Mucosa of stomach (tissue), 1 donor: ENCODE measurements around the gene DTD1.

Source experiments
- H3K27me3 ChIP-seq: one replicate; pipeline ENCODE4 v1.7.0; 2013; ENCODE audit warnings: mild to moderate bottlenecking, low read length; ENCODE audit not compliant: control insufficient read depth, insufficient read depth
- H3K36me3 ChIP-seq: one replicate; pipeline ENCODE4 v1.7.0; 2013; ENCODE audit warnings: low read length; ENCODE audit not compliant: control insufficient read depth, insufficient read depth
- H3K4me1 ChIP-seq: one replicate; pipeline ENCODE4 v1.7.0; 2013; ENCODE audit warnings: mild to moderate bottlenecking, low read length; ENCODE audit not compliant: control insufficient read depth, insufficient read depth
- H3K4me3 ChIP-seq: one replicate; pipeline ENCODE4 v1.7.0; 2013; ENCODE audit warnings: low read length
- H3K9ac ChIP-seq: one replicate; pipeline ENCODE4 v1.7.0; 2013; ENCODE audit warnings: mild to moderate bottlenecking, low read length, moderate library complexity
- H3K9me3 ChIP-seq: one replicate; pipeline ENCODE4 v1.7.0; 2013; ENCODE audit warnings: mild to moderate bottlenecking, low read length, moderate library complexity; ENCODE audit not compliant: control insufficient read depth
- donor health status: Pancreatic carcinoma.

DTD1 gene

GRCh38 chr20:18645851-18646250, 58.0 kb downstream of the DTD1 start:
- Histone ChIP-seq H3K27me3 (no peaks in the 10 kb centered on the region), H3K9me3 (no peaks in the 10 kb centered on the region), H3K4me1 (no peaks in the 10 kb centered on the region), H3K36me3 (no peaks in the 10 kb centered on the region), H3K9ac (no peak overlapping the region), H3K4me3 (no peak overlapping the region)

GRCh38 chr20:18647777-18648176, 59.9 kb downstream of the DTD1 start:
- Histone ChIP-seq H3K36me3 (no peaks in the 10 kb centered on the region), H3K4me3 (no peak overlapping the region), H3K27me3 (no peaks in the 10 kb centered on the region), H3K9ac (no peak overlapping the region), H3K4me1 (no peaks in the 10 kb centered on the region), H3K9me3 (no peaks in the 10 kb centered on the region)

- H3K9ac ChIP-seq: no peak overlapping the region
- H3K9me3 ChIP-seq: no peaks in the 10 kb centered on the region
- no peak overlapping the region for H3K4me3 ChIP-seq
- H3K27me3 ChIP-seq: no peaks in the 10 kb centered on the region
- H3K36me3 ChIP-seq: no peaks in the 10 kb centered on the region
- no peaks in the 10 kb centered on the region for H3K4me1 ChIP-seq
Measured at GRCh38 chr20:18650224-18650623, 62.4 kb downstream of the DTD1 start.

- H3K4me3 ChIP-seq: no peak overlapping the region
- no peaks in the 10 kb centered on the region for H3K36me3 ChIP-seq
- no peaks in the 10 kb centered on the region for H3K9me3 ChIP-seq
- H3K27me3 ChIP-seq: no peaks in the 10 kb centered on the region
- no peak overlapping the region for H3K9ac ChIP-seq
- no peaks in the 10 kb centered on the region for H3K4me1 ChIP-seq
Measured at GRCh38 chr20:18653736-18654447, 66.0 kb downstream of the DTD1 start.

GRCh38 chr20:18654448-18654773, 66.6 kb downstream of the DTD1 start:
- Histone ChIP-seq H3K4me1 (no peaks in the 10 kb centered on the region), H3K4me3 (no peak overlapping the region), H3K27me3 (no peaks in the 10 kb centered on the region), H3K9me3 (no peaks in the 10 kb centered on the region), H3K36me3 (no peaks in the 10 kb centered on the region), H3K9ac (no peak overlapping the region)

- Histone ChIP-seq H3K4me3 (no peak overlapping the region), H3K4me1 (no peaks in the 10 kb centered on the region), H3K9ac (no peak overlapping the region), H3K27me3 (no peaks in the 10 kb centered on the region), H3K9me3 (no peaks in the 10 kb centered on the region), H3K36me3 (no peaks in the 10 kb centered on the region)
Measured at GRCh38 chr20:18657575-18657974, 69.7 kb downstream of the DTD1 start.

GRCh38 chr20:18662279-18663040, 74.6 kb downstream of the DTD1 start:
- Histone ChIP-seq H3K9ac (no peak overlapping the region), H3K27me3 (no peaks in the 10 kb centered on the region), H3K4me3 (no peak overlapping the region), H3K4me1 (no peaks in the 10 kb centered on the region), H3K9me3 (no peaks in the 10 kb centered on the region), H3K36me3 (no peaks in the 10 kb centered on the region)

GRCh38 chr20:18663932-18664331, 76.1 kb downstream of the DTD1 start:
- Histone ChIP-seq H3K4me3 (no peak overlapping the region), H3K27me3 (no peaks in the 10 kb centered on the region), H3K9ac (no peak overlapping the region), H3K9me3 (no peaks in the 10 kb centered on the region), H3K36me3 (no peaks in the 10 kb centered on the region), H3K4me1 (no peaks in the 10 kb centered on the region)

GRCh38 chr20:18665135-18665534, 77.3 kb downstream of the DTD1 start:
- no peaks in the 10 kb centered on the region for H3K27me3 ChIP-seq
- no peaks in the 10 kb centered on the region for H3K4me1 ChIP-seq
- no peaks in the 10 kb centered on the region for H3K9me3 ChIP-seq
- H3K36me3 ChIP-seq: no peaks in the 10 kb centered on the region
- no peak overlapping the region for H3K4me3 ChIP-seq
- H3K9ac ChIP-seq: no peak overlapping the region

- no peaks in the 10 kb centered on the region for H3K36me3 ChIP-seq
- no peaks in the 10 kb centered on the region for H3K27me3 ChIP-seq
- H3K9ac ChIP-seq: no peak overlapping the region
- no peaks in the 10 kb centered on the region for H3K9me3 ChIP-seq
- H3K4me3 ChIP-seq: no peak overlapping the region
- H3K4me1 ChIP-seq: no peaks in the 10 kb centered on the region
Measured at GRCh38 chr20:18666803-18667415, 79.1 kb downstream of the DTD1 start.

GRCh38 chr20:18669241-18670019, 81.6 kb downstream of the DTD1 start:
- Histone ChIP-seq H3K9ac (no peak overlapping the region), H3K36me3 (no peaks in the 10 kb centered on the region), H3K4me1 (no peaks in the 10 kb centered on the region), H3K4me3 (no peak overlapping the region), H3K27me3 (no peaks in the 10 kb centered on the region), H3K9me3 (no peaks in the 10 kb centered on the region)

GRCh38 chr20:18671203-18671710, 83.4 kb downstream of the DTD1 start:
- no peaks in the 10 kb centered on the region for H3K9me3 ChIP-seq
- no peak overlapping the region for H3K9ac ChIP-seq
- no peaks in the 10 kb centered on the region for H3K4me1 ChIP-seq
- H3K36me3 ChIP-seq: no peaks in the 10 kb centered on the region
- no peaks in the 10 kb centered on the region for H3K27me3 ChIP-seq
- H3K4me3 ChIP-seq: no peak overlapping the region
